T-helper 2 cell treated with Interferon-gamma antibody and Interleukin-4, amounts not matched to agents 5 μg/mL and 100 μg/mL, for 36 hours (primary cell): ENCODE data around the gene ACOT6.
"Not testable (repeated sequence)": the region's sequence is repeated elsewhere in the genome, so short reads cannot be mapped to it uniquely, and the experiment has no call there.

ENCODE experiments used
- DNase-seq: peaks from one replicate; pipeline ENCODE4 v3.0.0; 2021; ENCODE audit warnings: low spot score
- H3K27ac Mint-ChIP-seq: one replicate; pipeline ENCODE4 v1.8.0; 2021; ENCODE audit warnings: mild to moderate bottlenecking, mixed read lengths
- H3K27me3 Mint-ChIP-seq: one replicate; pipeline ENCODE4 v1.8.0; 2021; ENCODE audit warnings: low read depth, mixed read lengths
- H3K36me3 Mint-ChIP-seq: one replicate; pipeline ENCODE4 v1.8.0; 2021; ENCODE audit warnings: low read depth, mixed read lengths
- H3K4me1 Mint-ChIP-seq: one replicate; pipeline ENCODE4 v1.8.0; 2021; ENCODE audit warnings: low read depth, mixed read lengths
- H3K4me3 Mint-ChIP-seq: one replicate; pipeline ENCODE4 v1.8.0; 2022; ENCODE audit warnings: mild to moderate bottlenecking, moderate library complexity, mixed read lengths
- H3K9me3 Mint-ChIP-seq: one replicate; pipeline ENCODE4 v1.8.0; 2021; ENCODE audit warnings: mixed read lengths

Gene ACOT6

DNA sequence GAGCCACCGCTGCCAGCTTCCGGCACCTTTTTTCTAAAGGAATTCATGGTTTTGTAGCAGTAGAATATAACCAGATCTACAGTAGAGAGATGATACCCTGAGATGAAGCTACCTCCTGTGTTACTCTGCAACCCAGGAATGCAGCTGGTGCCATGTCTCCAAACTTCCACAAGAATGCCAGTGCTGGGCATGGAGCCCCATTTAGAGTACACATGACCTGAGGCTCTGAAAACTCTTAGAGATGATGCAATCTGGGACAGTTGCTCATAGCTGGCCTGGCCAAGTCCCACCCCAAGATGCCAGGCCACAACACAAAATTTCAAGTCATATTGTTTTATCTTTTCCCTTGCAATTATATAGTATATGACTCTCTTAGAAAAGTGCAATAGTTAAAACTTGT is 35.1 kb upstream of the ACOT6 start:
- not testable (repeated sequence) for H3K4me3 Mint-ChIP-seq, H3K4me1 Mint-ChIP-seq, H3K9me3 Mint-ChIP-seq, DNase-seq, H3K27ac Mint-ChIP-seq, H3K27me3 Mint-ChIP-seq
- H3K36me3 Mint-ChIP-seq: peaks cover 21% of the 10 kb centered on the region

DNA sequence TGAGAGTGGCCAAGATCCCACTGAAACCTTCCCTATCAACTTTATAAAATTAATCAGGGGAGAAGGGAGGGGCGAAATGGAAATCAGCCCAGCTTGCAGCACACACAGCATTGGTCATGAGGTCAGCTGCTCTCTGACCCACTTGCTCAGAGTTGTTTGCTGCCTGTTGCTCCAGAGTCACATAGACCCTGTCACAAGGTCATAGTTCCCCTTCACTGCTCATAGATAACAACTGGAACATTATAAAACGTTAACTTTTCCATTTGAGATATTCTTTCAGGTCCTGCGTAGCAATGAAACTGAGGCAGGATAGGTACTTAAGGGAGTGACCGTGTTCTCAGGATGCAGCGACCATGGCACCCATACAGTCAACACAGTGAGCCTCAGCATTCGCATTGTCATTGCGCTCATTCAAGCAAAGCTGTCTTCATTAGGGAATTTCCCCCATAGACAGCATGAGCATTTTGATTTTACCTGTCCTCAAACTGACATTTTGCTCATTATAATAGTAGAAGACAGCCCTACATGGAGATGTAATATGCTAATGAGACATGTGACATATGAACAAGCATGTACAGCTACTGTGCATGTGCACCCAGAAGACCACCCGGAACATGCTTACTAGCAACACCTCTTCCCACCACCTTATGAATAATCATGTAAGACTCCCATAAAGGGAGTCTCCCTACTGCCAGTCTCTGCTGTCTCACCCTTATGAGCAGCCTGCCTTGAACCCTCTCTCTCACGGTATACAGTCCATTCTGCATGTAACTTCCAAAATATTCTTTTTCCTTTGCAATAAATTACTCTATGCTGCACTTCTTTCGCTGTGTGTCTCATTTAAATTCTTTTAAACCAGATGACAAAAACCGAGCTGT is 30.0 kb upstream of the ACOT6 start:
- H3K4me3 Mint-ChIP-seq, H3K9me3 Mint-ChIP-seq, H3K36me3 Mint-ChIP-seq, DNase-seq, H3K27ac Mint-ChIP-seq, H3K27me3 Mint-ChIP-seq, H3K4me1 Mint-ChIP-seq: not testable (repeated sequence)

DNA sequence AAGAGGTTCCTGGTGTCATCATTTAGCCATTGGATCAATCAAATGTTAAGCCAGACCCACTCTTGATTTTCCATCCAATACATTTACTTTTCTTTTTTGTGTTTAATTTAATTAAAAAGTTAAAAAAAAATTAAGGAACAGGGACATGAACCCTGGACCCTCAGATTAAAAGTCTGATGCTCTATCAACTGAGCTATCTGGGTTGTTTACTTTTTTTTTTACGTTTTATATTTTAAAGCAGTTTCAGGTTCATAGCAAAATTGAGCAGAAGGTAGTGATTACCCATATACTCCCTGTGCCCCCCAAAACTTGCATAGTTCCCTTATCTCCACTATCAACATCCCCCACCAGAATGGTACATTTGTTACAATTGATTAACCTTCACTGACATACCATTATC is 23.6 kb upstream of the ACOT6 start:
- DNase-seq: no peak
- H3K27me3 Mint-ChIP-seq: peaks cover 14% of the 10 kb centered on the region
- peaks cover 3% of the 10 kb centered on the region for H3K4me1 Mint-ChIP-seq
- no peak overlapping the region for H3K27ac Mint-ChIP-seq
- H3K9me3 Mint-ChIP-seq: no peaks in the 10 kb centered on the region
- no peaks in the 10 kb centered on the region for H3K36me3 Mint-ChIP-seq
- no peak overlapping the region for H3K4me3 Mint-ChIP-seq

DNA sequence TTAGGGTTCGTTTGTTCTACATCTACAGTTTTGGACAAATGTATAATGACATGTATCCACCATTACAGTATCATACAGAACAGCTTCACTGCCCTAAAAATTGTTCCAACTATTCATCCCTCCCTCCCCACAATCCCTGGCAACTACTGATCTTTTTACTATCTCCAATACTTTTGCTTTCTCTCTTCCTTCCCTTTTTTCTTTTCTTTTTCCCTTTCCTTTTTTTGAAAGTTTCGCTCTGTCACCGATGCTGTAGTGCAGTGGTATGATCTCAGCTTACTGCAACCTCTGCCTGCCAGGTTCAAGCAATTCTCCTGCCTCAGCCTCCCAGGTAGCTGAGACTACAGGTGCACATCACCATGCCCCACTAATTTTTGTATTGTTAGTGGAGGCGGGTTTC is 23.2 kb upstream of the ACOT6 start:
- Mint-ChIP-seq H3K4me1 (peaks cover 3% of the 10 kb centered on the region), H3K36me3 (no peaks in the 10 kb centered on the region), H3K4me3 (no peak overlapping the region), H3K27me3 (peaks cover 14% of the 10 kb centered on the region), H3K9me3 (no peaks in the 10 kb centered on the region), H3K27ac (no peak overlapping the region)
- no peak for DNase-seq

DNA sequence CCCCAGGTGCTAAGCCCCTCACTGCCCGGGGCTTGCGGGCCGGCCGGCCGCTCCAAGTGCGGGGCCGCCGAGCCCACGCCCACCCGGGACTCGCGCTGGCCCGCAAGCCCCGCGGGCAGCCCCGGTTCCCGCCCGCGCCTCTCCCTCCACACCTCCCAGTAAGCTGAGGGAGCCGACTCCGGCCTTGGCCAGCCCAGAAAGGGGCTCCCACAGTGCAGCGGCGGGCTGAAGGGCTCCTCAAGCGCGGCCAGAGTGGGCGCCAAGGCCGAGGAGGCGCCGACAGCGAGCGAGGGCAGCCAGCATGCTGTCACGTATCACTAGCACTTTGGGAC is 21.7 kb upstream of the ACOT6 start:
- not testable (repeated sequence) for H3K27ac Mint-ChIP-seq, H3K4me1 Mint-ChIP-seq, H3K36me3 Mint-ChIP-seq, H3K9me3 Mint-ChIP-seq, H3K4me3 Mint-ChIP-seq, DNase-seq
- peaks cover 15% of the 10 kb centered on the region for H3K27me3 Mint-ChIP-seq

DNA sequence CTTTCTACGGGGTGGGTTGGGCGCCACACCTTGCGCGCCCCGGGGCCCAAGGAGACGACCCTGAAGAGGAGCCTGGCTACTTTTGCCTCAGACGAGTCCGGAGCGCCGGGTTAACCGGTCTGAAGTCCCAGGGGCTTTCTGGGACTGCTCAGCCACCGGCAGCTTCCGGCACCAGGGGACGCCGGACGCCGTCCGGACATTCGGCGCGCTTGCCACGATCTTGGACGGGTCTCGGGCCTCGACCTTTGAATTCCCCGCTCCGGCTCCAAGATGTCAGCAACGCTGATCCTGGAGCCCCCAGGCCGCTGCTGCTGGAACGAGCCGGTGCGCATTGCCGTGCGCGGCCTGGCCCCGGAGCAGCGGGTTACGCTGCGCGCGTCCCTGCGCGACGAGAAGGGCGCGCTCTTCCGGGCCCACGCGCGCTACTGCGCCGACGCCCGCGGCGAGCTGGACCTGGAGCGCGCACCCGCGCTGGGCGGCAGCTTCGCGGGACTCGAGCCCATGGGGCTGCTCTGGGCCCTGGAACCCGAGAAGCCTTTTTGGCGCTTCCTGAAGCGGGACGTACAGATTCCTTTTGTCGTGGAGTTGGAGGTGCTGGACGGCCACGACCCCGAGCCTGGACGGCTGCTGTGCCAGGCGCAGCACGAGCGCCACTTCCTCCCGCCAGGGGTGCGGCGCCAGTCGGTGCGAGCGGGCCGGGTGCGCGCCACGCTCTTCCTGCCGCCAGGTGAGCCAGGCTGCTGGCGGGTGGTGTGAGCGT is 20.4 kb upstream of the ACOT6 start, which contains the start of gene ACOT4:
ACOT4 (plus strand) TSS at position 184 of the 760 bp plus-strand sequence; CDS start at position 271, 87 bp downstream.
- H3K4me1 Mint-ChIP-seq: peaks cover 3% of the 10 kb centered on the region
- H3K4me3 Mint-ChIP-seq: peak within 1 kb of the TSS; percentile 64
- H3K9me3 Mint-ChIP-seq: no peaks in the 10 kb centered on the region
- no peaks in the 10 kb centered on the region for H3K36me3 Mint-ChIP-seq
- no peak for DNase-seq
- no peak within 1 kb of the TSS for H3K27ac Mint-ChIP-seq
- peaks cover 15% of the 10 kb centered on the region for H3K27me3 Mint-ChIP-seq

DNA sequence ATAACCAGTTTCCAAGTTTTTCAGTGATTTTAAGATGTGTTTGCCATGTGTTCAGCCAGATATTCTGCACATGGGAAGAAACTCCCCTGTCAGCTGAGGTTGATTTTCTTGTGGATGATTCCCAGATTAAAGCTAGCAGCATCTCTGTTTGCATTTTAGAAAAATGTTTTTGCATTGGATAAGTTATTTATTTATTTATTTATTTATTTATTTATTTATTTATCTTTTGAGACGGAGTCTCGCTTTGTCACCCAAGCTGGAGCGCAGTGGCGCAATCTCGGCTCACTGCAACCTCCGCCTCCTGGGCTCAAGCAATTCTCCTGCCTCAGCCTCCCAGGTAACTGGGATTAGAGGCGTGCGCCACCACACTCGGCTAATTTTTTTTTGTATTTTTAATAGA is 17.8 kb upstream of the ACOT6 start:
- DNase-seq: no peak
- no peaks in the 10 kb centered on the region for H3K9me3 Mint-ChIP-seq
- H3K36me3 Mint-ChIP-seq: no peaks in the 10 kb centered on the region
- peaks cover 3% of the 10 kb centered on the region for H3K4me1 Mint-ChIP-seq
- H3K27ac Mint-ChIP-seq: no peak overlapping the region
- H3K27me3 Mint-ChIP-seq: peaks cover 11% of the 10 kb centered on the region
- H3K4me3 Mint-ChIP-seq: no peak overlapping the region

DNA sequence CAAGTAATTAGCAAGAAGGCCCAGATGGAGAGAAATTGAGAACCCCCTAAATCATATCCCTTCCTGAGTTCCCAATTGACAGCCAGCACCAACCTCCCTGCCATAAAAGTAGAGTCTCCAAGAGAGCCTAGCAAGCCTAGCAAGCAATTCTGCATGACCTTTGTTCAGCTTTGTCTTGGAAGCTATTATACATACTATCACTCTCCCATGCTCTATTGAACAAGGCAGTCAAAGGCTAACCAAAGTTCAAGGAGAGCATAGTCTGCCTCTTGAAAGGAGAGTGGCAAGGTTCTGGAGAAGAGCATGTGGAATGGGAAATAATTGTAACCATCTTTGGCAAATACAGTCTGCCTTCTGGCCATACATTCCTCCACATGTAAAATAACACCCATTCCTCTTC is 12.8 kb upstream of the ACOT6 start:
- no peak overlapping the region for H3K4me3 Mint-ChIP-seq
- no peaks in the 10 kb centered on the region for H3K9me3 Mint-ChIP-seq
- H3K36me3 Mint-ChIP-seq: no peaks in the 10 kb centered on the region
- peaks cover 4% of the 10 kb centered on the region for H3K27me3 Mint-ChIP-seq
- H3K27ac Mint-ChIP-seq: no peak overlapping the region
- H3K4me1 Mint-ChIP-seq: peaks cover 3% of the 10 kb centered on the region
- DNase-seq: no peak

DNA sequence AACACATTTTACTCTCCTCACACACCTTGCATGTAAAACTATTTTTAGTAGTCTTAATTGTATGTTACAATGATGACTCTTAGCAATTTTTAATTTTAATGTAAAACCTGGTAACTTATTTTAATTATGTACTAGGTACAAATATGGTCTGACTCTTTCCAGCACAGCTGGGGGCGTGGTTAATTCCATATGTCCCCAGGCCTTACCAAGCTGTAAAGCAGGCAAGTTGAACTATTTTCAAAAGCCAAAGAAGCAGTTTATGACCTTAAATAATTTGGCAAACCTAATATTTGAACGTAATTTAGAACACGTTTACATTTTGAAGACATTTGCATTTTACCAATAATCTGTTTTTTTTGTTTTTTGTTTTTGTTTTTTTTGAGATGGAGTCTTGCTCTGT is 9.3 kb upstream of the ACOT6 start:
- no peak for DNase-seq
- H3K4me3 Mint-ChIP-seq: no peak overlapping the region
- no peaks in the 10 kb centered on the region for H3K9me3 Mint-ChIP-seq
- peaks cover 5% of the 10 kb centered on the region for H3K4me1 Mint-ChIP-seq
- H3K27ac Mint-ChIP-seq: no peak overlapping the region
- no peaks in the 10 kb centered on the region for H3K36me3 Mint-ChIP-seq
- H3K27me3 Mint-ChIP-seq: peaks cover 7% of the 10 kb centered on the region

DNA sequence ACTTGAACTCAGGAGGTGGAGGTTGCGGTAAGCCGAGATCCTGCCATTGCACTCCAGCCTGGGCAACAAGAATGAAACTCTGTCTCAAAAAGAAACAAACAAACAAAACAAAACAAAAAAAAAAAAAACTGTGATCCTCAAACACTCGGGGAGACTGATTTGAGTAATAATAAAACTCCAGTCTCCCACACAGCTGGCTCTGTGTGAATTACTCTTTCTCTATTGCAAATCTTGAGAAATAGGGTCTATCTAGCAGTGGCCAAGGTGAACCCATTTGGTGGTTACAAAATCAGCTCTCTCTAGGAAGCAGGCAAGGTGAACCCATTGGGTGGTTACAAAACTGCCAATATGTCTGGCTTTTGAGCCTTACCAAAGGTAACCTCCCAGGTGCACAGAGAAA is 6.0 kb upstream of the ACOT6 start:
- H3K27ac Mint-ChIP-seq: no peak overlapping the region
- peaks cover 20% of the 10 kb centered on the region for H3K27me3 Mint-ChIP-seq
- no peak overlapping the region for H3K4me3 Mint-ChIP-seq
- peaks cover 7% of the 10 kb centered on the region for H3K4me1 Mint-ChIP-seq
- no peak for DNase-seq
- H3K36me3 Mint-ChIP-seq: no peaks in the 10 kb centered on the region
- H3K9me3 Mint-ChIP-seq: peaks cover 3% of the 10 kb centered on the region

DNA sequence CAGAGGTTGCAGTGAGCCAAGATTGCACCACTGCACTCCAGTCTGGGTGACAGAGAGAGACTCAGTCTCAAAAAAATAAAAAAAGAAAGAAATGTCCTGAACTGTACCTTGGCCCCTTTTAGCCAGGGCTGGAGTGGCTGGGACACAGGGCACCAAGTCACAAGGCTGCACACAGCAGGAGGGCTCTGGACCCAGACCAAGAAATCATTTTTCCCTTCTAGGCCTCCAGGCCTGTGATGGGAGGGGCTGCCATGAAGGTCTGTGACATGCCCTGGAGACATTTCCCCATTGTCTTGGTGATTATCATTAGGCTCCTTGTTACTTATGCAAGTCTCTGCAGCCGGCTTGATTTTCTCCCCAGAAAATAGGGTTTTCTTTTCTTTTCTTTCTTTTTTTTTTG is 5.1 kb upstream of the ACOT6 start:
- DNase-seq: no peak
- H3K27ac Mint-ChIP-seq: no peak overlapping the region
- H3K4me3 Mint-ChIP-seq: no peak overlapping the region
- H3K36me3 Mint-ChIP-seq: no peaks in the 10 kb centered on the region
- peaks cover 4% of the 10 kb centered on the region for H3K9me3 Mint-ChIP-seq
- peaks cover 25% of the 10 kb centered on the region for H3K27me3 Mint-ChIP-seq
- peaks cover 9% of the 10 kb centered on the region for H3K4me1 Mint-ChIP-seq

DNA sequence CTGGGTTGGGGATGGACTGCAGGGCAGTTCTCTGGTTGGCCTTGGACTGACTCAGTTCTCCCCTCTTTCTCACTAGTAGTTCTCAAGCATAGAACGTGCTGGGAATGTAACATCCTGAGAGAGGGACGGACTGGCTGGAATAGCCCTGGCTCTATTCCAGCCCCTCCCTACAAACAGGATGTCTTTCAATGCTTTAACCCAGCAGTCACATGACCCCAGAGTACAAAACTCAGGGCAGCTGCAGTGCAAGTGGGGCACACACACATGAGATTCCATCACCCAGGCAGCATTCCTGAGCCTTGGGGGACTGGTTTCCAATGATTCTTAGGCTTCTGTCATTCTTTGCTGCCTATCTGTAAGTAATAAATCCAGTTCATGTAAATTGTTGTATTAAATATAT is 1.6 kb upstream of the ACOT6 start:
- Mint-ChIP-seq H3K4me1 (peaks cover 12% of the 10 kb centered on the region), H3K4me3 (no peak overlapping the region), H3K27ac (no peak overlapping the region), H3K9me3 (peaks cover 4% of the 10 kb centered on the region), H3K27me3 (peaks cover 32% of the 10 kb centered on the region), H3K36me3 (no peaks in the 10 kb centered on the region)
- no peak for DNase-seq

DNA sequence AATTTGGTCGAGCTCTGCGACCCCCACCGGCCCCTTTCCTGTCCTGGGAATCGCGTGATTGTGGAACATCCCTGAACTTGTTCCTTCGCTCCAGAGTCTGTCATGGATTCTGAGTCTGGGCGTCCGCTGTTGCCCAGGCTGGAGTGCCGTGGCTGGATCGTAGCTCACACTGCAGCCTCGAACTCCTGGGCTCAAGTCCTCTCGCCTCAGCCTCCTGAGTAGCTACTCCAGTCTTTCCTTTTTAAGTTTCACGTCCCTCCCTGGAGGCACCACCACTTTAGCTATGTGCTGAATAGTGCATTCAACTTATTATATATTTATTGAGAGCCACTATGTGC is 698 bp downstream of the ACOT6 start:
- H3K27ac Mint-ChIP-seq: peak overlapping the region; percentile 31
- H3K27me3 Mint-ChIP-seq: peaks cover 32% of the 10 kb centered on the region
- H3K9me3 Mint-ChIP-seq: peaks cover 4% of the 10 kb centered on the region
- H3K4me3 Mint-ChIP-seq: peak overlapping the region; percentile 81
- peaks cover 10% of the 10 kb centered on the region for H3K4me1 Mint-ChIP-seq
- DNase-seq: no peak
- no peaks in the 10 kb centered on the region for H3K36me3 Mint-ChIP-seq

DNA sequence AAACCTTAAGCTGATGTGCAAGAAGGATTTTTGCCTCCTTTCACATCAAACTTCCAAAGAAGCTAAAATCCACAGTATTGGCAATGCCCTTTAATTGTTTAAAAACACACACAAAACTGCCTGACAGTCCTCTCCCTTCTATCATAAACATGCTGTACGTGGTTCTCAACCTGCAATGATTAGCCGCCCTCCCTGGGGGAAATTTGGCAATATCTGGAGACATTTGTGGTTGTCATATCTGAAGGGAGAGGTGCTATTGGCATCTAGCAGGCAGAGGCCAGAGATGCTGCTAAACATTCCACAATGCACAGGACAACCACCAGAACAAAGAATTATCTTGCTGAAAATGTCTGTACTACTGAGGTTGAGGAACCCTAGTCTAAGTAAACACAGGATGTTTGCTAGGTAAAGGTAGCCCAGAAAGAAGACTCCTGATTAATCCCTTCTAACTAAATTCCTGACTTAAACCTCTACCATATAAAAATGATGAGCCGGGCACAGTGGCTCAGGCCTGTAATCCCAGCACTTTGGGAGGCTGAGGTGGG is 1.2 kb downstream of the ACOT6 start:
- H3K9me3 Mint-ChIP-seq: peaks cover 4% of the 10 kb centered on the region
- H3K27me3 Mint-ChIP-seq: peaks cover 35% of the 10 kb centered on the region
- H3K4me3 Mint-ChIP-seq: peak overlapping the region; percentile 81
- H3K4me1 Mint-ChIP-seq: peaks cover 10% of the 10 kb centered on the region
- H3K36me3 Mint-ChIP-seq: no peaks in the 10 kb centered on the region
- H3K27ac Mint-ChIP-seq: no peak overlapping the region
- DNase-seq: no peak
